ENCODE measurements around the gene SGSM2.

The SGSM2 gene

GRCh38 chr17:2401426-2402221 is 64.3 kb downstream of the SGSM2 start:
- under 1% methylated on average over 71 of the region's 72 CpGs for WGBS

GRCh38 chr17:2402544-2402943 is 65.2 kb downstream of the SGSM2 start:
- H3K9ac ChIP-seq (ENCODE audit: low read depth, low read length), result peak overlapping the region; percentile 69
- 27% methylated on average over 15 of the region's 15 CpGs for WGBS
- no peaks in the 10 kb centered on the region for H3K36me3 ChIP-seq (ENCODE audit: insufficient read depth, low read length)
- no peaks in the 10 kb centered on the region for H3K9me3 ChIP-seq (ENCODE audit: insufficient read depth, low read depth, low read length)
- H3K27ac ChIP-seq (ENCODE audit: low read depth, low read length), result peak overlapping the region; percentile 34; the same call in 1 of the 2 replicates
- peaks cover 21% of the 10 kb centered on the region for H3K4me1 ChIP-seq (ENCODE audit: insufficient read depth, low read length)
- peak overlapping the region; percentile 95 for H3K4me3 ChIP-seq (ENCODE audit: low read length)
- no peaks in the 10 kb centered on the region for H3K27me3 ChIP-seq (ENCODE audit: insufficient read depth, low read length)

More at GRCh38 chr17:2401426-2402221, 64.3 kb downstream of the SGSM2 start:
- peak overlapping the region; percentile 95 for H3K4me3 ChIP-seq (ENCODE audit: low read length)
- peak overlapping the region; percentile 100 for H3K27ac ChIP-seq (ENCODE audit: low read depth, low read length)
- no peaks in the 10 kb centered on the region for H3K36me3 ChIP-seq (ENCODE audit: insufficient read depth, low read length)
- peaks cover 24% of the 10 kb centered on the region for H3K4me1 ChIP-seq (ENCODE audit: insufficient read depth, low read length)
- no peaks in the 10 kb centered on the region for H3K9me3 ChIP-seq (ENCODE audit: insufficient read depth, low read depth, low read length)
- peak overlapping the region; percentile 88 for H3K9ac ChIP-seq (ENCODE audit: low read depth, low read length)
- H3K27me3 ChIP-seq (ENCODE audit: insufficient read depth, low read length), result no peaks in the 10 kb centered on the region

- 95% methylated on average over 4 of the region's 4 CpGs for WGBS
- no peaks in the 10 kb centered on the region for H3K9me3 ChIP-seq (ENCODE audit: insufficient read depth, low read depth, low read length)
- H3K9ac ChIP-seq (ENCODE audit: low read depth, low read length), result no peak overlapping the region
- H3K4me1 ChIP-seq (ENCODE audit: insufficient read depth, low read length), result peaks cover 16% of the 10 kb centered on the region
- no peaks in the 10 kb centered on the region for H3K27me3 ChIP-seq (ENCODE audit: insufficient read depth, low read length)
- no peak overlapping the region for H3K27ac ChIP-seq (ENCODE audit: low read depth, low read length)
- H3K36me3 ChIP-seq (ENCODE audit: insufficient read depth, low read length), result no peaks in the 10 kb centered on the region
- H3K4me3 ChIP-seq (ENCODE audit: low read length), result no peak overlapping the region
These were observed 65.7 kb downstream of the SGSM2 start for GRCh38 chr17:2403044-2403443.

DNA sequence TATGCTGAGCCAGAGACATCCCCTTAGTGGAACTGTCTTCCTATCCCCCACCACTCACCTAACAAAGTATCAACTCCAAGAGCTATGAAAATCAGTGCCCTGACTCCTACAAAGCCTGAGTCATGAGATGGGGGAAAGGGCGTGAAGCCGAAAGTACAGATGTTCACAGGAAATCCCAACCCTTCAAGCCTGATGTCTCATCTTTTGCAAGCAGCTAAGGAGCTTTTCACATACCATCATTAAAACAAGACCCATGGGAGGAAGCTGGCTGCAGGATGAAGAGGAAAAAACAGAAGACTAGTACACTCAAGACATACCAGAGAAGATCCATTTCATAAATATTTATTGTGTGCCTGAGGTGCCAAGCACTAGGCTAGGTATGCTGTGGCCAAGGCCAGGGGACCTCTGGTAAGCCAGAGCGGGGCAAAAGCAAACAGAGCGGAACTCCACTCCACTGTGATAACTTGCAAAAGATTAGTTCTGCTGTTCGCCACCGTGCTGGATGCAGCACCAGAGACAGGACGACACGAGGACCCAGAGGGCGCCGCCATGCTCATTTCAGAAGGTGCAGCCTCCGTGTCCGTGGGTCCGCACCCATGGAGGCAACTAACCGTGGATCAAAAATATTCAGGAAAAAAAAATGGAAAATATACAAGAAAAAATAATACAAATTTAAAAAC is 68.1 kb downstream of the SGSM2 start:
- 88% methylated on average over 13 of the region's 14 CpGs for WGBS
- H3K27ac ChIP-seq (ENCODE audit: low read depth, low read length), result no peak overlapping the region
- H3K4me1 ChIP-seq (ENCODE audit: insufficient read depth, low read length), result peaks cover 10% of the 10 kb centered on the region
- H3K9ac ChIP-seq (ENCODE audit: low read depth, low read length), result no peak overlapping the region
- no peaks in the 10 kb centered on the region; the same call in 1 of the 2 replicates for H3K36me3 ChIP-seq (ENCODE audit: insufficient read depth, low read length)
- H3K9me3 ChIP-seq (ENCODE audit: insufficient read depth, low read depth, low read length), result no peaks in the 10 kb centered on the region
- no peak overlapping the region for H3K4me3 ChIP-seq (ENCODE audit: low read length)
- H3K27me3 ChIP-seq (ENCODE audit: insufficient read depth, low read length), result no peaks in the 10 kb centered on the region

GRCh38 chr17:2406271-2406902 is 69.1 kb downstream of the SGSM2 start:
- H3K4me1 ChIP-seq (ENCODE audit: insufficient read depth, low read length), result peaks cover 10% of the 10 kb centered on the region
- no peak overlapping the region for H3K9ac ChIP-seq (ENCODE audit: low read depth, low read length)

DNA sequence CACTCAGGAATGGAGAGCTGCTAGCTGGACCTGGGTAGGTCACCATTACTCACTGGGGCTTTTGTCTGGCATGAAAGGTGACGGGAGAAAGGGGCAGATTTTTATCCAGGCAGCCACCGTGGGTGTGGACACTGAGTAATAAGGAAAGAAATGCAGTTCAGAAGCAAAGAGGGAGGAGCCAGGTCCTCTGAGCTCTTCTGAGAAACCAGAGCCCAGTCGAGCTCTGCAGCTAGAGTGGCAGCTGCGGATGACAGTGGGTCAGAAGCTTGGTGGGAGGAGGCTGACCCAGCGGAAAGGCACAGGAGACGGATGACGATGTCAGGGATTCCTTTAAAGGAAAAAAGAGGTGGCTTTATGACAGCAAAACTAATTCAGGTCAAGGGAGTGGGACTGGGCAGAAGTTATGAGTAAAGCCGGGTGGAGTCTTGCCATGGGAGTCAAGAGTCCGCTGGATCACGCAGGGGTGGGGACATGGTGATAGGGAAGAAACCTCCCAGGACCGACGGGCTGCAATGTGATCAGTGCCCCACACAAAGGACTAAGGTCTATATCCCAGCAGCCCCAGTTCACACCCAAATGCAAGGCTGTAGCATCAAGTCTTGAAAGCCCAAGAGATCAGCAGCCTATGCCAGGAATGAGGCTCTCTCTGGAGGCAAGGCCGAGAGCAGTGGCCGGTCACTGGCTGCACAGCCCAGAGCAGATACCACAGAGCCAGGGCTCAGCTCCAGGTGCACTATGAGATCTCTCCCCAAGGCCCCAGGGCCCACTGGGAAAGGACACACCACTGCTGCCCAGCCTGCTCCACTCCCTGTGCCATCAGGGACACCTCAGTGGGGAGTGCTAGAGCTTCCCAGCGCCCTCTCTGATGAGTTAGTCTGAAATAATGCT is 69.8 kb downstream of the SGSM2 start:
- H3K4me3 ChIP-seq (ENCODE audit: low read length), result no peak overlapping the region
- no peaks in the 10 kb centered on the region for H3K27me3 ChIP-seq (ENCODE audit: insufficient read depth, low read length)
- 84% methylated on average over 15 of the region's 15 CpGs for WGBS
- no peak overlapping the region for H3K9ac ChIP-seq (ENCODE audit: low read depth, low read length)
- peak overlapping the region; percentile 35; the same call in 1 of the 2 replicates for H3K27ac ChIP-seq (ENCODE audit: low read depth, low read length)
- H3K4me1 ChIP-seq (ENCODE audit: insufficient read depth, low read length), result peaks cover 10% of the 10 kb centered on the region
- H3K36me3 ChIP-seq (ENCODE audit: insufficient read depth, low read length), result no peaks in the 10 kb centered on the region; the same call in 1 of the 2 replicates
- no peaks in the 10 kb centered on the region for H3K9me3 ChIP-seq (ENCODE audit: insufficient read depth, low read depth, low read length)

More at GRCh38 chr17:2406271-2406902, 69.1 kb downstream of the SGSM2 start:
- 96% methylated on average over 8 of the region's 8 CpGs for WGBS
- H3K4me3 ChIP-seq (ENCODE audit: low read length), result no peak overlapping the region
- no peaks in the 10 kb centered on the region; the same call in 1 of the 2 replicates for H3K36me3 ChIP-seq (ENCODE audit: insufficient read depth, low read length)
- H3K9me3 ChIP-seq (ENCODE audit: insufficient read depth, low read depth, low read length), result no peaks in the 10 kb centered on the region
- H3K27ac ChIP-seq (ENCODE audit: low read depth, low read length), result no peak overlapping the region
- no peaks in the 10 kb centered on the region for H3K27me3 ChIP-seq (ENCODE audit: insufficient read depth, low read length)

GRCh38 chr17:2410951-2411350 is 73.7 kb downstream of the SGSM2 start:
- no peak overlapping the region for H3K4me3 ChIP-seq (ENCODE audit: low read length)
- no peak overlapping the region for H3K27ac ChIP-seq (ENCODE audit: low read depth, low read length)
- no peak overlapping the region for H3K9ac ChIP-seq (ENCODE audit: low read depth, low read length)
- H3K9me3 ChIP-seq (ENCODE audit: insufficient read depth, low read depth, low read length), result no peaks in the 10 kb centered on the region
- peaks cover 3% of the 10 kb centered on the region; the same call in 1 of the 2 replicates for H3K4me1 ChIP-seq (ENCODE audit: insufficient read depth, low read length)
- WGBS, result 95% methylated on average over 7 of the region's 7 CpGs
- H3K36me3 ChIP-seq (ENCODE audit: insufficient read depth, low read length), result peaks cover 22% of the 10 kb centered on the region
- no peaks in the 10 kb centered on the region for H3K27me3 ChIP-seq (ENCODE audit: insufficient read depth, low read length)

DNA sequence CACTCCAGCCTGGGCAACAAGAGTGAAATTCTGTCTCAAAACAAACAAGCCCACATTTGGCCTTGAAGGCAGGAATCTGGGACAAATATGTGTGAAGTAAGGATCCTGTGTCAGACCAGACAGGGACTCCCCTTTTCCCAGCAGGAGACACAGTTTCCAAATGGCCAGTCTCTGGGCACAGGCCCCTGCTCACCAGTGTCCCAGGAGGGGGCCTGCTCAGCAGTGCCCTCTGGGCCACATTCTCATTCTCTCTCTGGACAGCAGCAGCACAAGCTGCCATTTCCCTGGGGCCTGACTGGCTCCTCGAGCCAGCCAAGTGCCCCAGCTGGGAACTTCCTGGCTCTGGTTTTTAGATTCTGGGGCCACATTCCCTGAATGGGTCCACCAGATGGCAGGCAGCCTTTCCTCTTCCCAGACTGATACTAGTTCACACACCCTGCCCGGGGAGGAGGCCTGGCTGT is 75.3 kb downstream of the SGSM2 start:
- Histone ChIP-seq H3K9ac (ENCODE audit: low read depth, low read length) (no peak overlapping the region), H3K4me3 (ENCODE audit: low read length) (no peak overlapping the region), H3K9me3 (ENCODE audit: insufficient read depth, low read depth, low read length) (no peaks in the 10 kb centered on the region), H3K36me3 (ENCODE audit: insufficient read depth, low read length) (peaks cover 22% of the 10 kb centered on the region), H3K4me1 (ENCODE audit: insufficient read depth, low read length) (no peaks in the 10 kb centered on the region), H3K27me3 (ENCODE audit: insufficient read depth, low read length) (no peaks in the 10 kb centered on the region), H3K27ac (ENCODE audit: low read depth, low read length) (no peak overlapping the region)
- WGBS, result 77% methylated on average over 2 of the region's 2 CpGs

GRCh38 chr17:2414446-2415064 is 77.3 kb downstream of the SGSM2 start:
- Histone ChIP-seq H3K4me1 (ENCODE audit: insufficient read depth, low read length) (no peaks in the 10 kb centered on the region), H3K36me3 (ENCODE audit: insufficient read depth, low read length) (peaks cover 40% of the 10 kb centered on the region), H3K9me3 (ENCODE audit: insufficient read depth, low read depth, low read length) (no peaks in the 10 kb centered on the region), H3K27ac (ENCODE audit: low read depth, low read length) (no peak overlapping the region), H3K4me3 (ENCODE audit: low read length) (no peak overlapping the region), H3K27me3 (ENCODE audit: insufficient read depth, low read length) (no peaks in the 10 kb centered on the region), H3K9ac (ENCODE audit: low read depth, low read length) (no peak overlapping the region)
- WGBS, result 97% methylated on average over 22 of the region's 22 CpGs

DNA sequence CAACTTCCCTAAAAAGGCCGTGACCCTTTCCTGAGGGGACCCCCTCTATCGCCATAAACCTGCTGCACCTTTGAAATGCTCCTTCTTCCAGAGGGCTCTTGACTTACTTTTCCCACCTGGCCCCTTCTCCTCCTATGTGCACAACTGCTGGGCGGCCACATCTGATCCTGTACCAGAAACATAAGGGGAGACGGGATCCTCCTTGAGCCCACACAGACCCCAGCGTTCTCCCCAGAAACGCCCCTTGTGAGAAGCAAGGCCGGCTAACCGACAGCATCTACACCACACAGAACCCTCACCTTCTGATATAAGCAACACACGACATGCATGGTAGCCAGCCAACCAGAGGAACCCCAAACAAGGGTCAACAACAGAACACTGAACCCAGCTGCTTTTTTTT is 77.8 kb downstream of the SGSM2 start:
- Histone ChIP-seq H3K36me3 (ENCODE audit: insufficient read depth, low read length) (peaks cover 45% of the 10 kb centered on the region), H3K4me3 (ENCODE audit: low read length) (no peak overlapping the region), H3K9me3 (ENCODE audit: insufficient read depth, low read depth, low read length) (no peaks in the 10 kb centered on the region), H3K4me1 (ENCODE audit: insufficient read depth, low read length) (no peaks in the 10 kb centered on the region), H3K27me3 (ENCODE audit: insufficient read depth, low read length) (no peaks in the 10 kb centered on the region), H3K27ac (ENCODE audit: low read depth, low read length) (no peak overlapping the region), H3K9ac (ENCODE audit: low read depth, low read length) (no peak overlapping the region)
- 83% methylated on average over 9 of the region's 9 CpGs for WGBS
